ENCODE data around the gene AKR1C2. TPM values are rescaled to one million over a fixed set of nuclear protein-coding genes. Genes with fewer than 3 reads are reported as not detected.

Gene AKR1C2
- total RNA-seq, 1 donor from 2014 or later, result 34.4 TPM

DNA sequence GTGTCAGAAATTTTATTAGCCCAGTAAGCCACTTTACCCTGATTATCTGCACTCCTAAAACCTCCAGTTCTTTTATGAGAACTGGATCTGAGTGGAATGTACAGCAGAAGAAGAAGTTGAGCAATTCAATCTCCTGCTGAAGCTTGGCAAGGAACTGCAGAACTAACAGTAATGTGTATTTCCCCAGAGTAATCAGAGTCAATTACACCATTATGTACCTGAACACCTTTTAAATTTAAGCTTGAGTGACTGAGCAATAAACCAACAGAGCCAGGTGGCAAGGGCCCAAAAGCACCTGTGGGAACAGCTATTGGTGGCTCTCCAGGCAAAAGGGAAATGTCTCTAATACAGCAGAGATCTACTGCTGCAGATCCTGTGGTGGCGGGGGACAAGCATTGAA, 40.1 kb upstream of the AKR1C2 start:
- peak; percentile 88 for DNase-seq

DNA sequence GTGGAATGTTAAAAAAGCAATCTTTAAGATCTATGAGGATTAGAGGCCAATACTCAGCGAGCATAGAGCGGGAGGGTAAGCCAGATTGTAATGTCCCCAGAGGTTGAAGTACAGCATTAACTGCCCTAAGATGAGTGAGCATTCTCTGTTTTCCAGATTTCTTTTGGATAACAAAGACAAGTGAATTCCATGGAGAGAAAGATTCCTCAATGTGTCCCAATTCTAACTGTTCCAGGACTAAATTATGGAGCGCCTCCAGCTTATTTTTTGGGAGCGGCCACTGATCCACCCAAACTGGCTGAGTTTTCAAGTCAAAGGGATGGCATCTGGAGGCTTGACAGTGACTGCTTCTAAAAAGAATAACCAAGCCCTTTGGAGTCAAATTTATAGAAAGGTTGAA, 39.3 kb upstream of the AKR1C2 start:
- Histone ChIP-seq H3K27me3 (ENCODE audit: low read depth) (no peaks in the 10 kb centered on the region), H3K27ac (no peak overlapping the region), H3K4me3 (no peak overlapping the region), H3K4me1 (peaks cover 17% of the 10 kb centered on the region), H3K9me3 (no peaks in the 10 kb centered on the region), H3K36me3 (no peaks in the 10 kb centered on the region)
- no peak for DNase-seq
- intact Hi-C loops (cut with DNase I), result no loop called here
- ATAC-seq, result no peak
- TF ChIP-seq, protein P1, sequence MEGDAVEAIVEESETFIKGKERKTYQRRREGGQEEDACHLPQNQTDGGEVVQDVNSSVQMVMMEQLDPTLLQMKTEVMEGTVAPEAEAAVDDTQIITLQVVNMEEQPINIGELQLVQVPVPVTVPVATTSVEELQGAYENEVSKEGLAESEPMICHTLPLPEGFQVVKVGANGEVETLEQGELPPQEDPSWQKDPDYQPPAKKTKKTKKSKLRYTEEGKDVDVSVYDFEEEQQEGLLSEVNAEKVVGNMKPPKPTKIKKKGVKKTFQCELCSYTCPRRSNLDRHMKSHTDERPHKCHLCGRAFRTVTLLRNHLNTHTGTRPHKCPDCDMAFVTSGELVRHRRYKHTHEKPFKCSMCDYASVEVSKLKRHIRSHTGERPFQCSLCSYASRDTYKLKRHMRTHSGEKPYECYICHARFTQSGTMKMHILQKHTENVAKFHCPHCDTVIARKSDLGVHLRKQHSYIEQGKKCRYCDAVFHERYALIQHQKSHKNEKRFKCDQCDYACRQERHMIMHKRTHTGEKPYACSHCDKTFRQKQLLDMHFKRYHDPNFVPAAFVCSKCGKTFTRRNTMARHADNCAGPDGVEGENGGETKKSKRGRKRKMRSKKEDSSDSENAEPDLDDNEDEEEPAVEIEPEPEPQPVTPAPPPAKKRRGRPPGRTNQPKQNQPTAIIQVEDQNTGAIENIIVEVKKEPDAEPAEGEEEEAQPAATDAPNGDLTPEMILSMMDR (IDR thresholded peaks at IDR 0.05), result no peak

More for the DNA sequence above, 40.1 kb upstream of the AKR1C2 start:
- intact Hi-C loops (cut with DNase I), result no loop called here
- TF ChIP-seq, protein P1 (IDR thresholded peaks at IDR 0.05), result no peak
- ATAC-seq, result peak; percentile 72 to 74
- Histone ChIP-seq H3K27ac (no peak overlapping the region), H3K36me3 (no peaks in the 10 kb centered on the region), H3K9me3 (no peaks in the 10 kb centered on the region), H3K4me3 (no peak overlapping the region), H3K4me1 (peaks cover 17% of the 10 kb centered on the region), H3K27me3 (ENCODE audit: low read depth) (no peaks in the 10 kb centered on the region)

DNA sequence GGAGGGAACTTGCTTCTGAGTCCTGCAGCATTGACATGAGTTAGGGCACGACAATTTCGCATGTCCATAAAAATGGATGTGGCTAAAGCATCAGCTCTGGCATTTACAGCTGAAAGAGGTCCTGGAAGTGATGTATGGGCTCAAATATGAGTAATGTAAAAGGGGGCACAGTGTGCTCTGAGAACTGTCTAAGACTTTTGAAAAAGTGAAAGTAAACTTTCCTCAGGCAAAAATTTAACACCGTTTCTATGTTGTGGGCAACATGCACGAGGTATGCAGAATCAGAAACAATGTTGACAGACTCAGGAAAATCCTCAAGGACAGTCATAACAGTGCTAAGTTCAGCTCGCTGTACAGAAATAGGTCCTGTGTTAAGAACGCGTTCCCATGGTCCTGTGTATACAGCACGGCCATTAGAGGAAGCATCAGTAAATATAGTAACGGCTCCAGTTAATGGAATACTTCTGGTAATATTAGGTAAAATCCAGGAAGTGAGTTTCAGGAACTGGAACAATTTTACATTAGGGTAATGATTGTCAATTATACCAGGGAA, 37.9 kb upstream of the AKR1C2 start:
- TF ChIP-seq, protein P1 (IDR thresholded peaks at IDR 0.05), result no peak
- no peaks in the 10 kb centered on the region for H3K27me3 ChIP-seq (ENCODE audit: low read depth)
- no peak overlapping the region for H3K4me3 ChIP-seq
- peaks cover 17% of the 10 kb centered on the region for H3K4me1 ChIP-seq
- H3K36me3 ChIP-seq, result no peaks in the 10 kb centered on the region
- H3K27ac ChIP-seq, result no peak overlapping the region
- DNase-seq, result no peak
- ATAC-seq, result peak; percentile 28 to 60
- H3K9me3 ChIP-seq, result no peaks in the 10 kb centered on the region
- intact Hi-C loops (cut with DNase I), result no loop called here

DNA sequence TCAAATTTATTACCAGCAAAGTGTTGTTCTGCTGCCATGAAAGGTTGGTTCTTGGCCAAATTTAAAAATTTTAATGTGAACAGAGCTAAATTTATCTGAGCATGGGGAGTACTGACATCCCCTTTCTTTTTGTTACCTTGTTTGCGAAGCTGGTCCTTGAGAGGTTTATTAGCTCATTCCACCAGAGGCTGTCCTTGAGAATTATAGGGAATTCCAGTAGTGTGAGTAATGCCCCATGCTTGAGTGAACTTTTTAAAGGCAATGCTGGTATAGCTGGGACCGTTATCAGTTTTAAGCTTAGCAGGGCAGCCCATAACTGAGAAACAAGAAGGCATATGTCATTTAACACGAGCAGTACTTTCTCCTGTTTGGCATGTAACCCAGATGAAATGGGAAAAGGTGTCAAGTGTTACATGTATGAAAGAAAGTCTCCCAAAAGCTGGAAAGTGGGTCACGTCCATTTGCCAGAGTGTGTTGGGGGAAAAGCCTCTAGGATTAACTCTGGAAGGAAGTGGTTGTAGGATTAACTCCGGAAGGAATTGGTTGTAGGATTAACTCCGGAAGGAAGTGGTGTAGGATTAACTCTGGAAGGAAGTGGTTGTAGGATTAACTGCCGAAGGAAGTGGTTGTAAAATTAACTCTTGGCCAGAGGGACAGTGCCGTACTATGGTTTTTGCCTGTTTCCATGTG, 37.3 kb upstream of the AKR1C2 start:
- intact Hi-C loops (cut with DNase I), result no loop called here
- peak; percentile 57 to 80 for ATAC-seq
- Histone ChIP-seq H3K9me3 (no peaks in the 10 kb centered on the region), H3K4me3 (no peak overlapping the region), H3K27ac (no peak overlapping the region), H3K27me3 (ENCODE audit: low read depth) (no peaks in the 10 kb centered on the region), H3K4me1 (peaks cover 17% of the 10 kb centered on the region), H3K36me3 (no peaks in the 10 kb centered on the region)
- TF ChIP-seq, protein P1 (IDR thresholded peaks at IDR 0.05), result no peak
- no peak for DNase-seq

DNA sequence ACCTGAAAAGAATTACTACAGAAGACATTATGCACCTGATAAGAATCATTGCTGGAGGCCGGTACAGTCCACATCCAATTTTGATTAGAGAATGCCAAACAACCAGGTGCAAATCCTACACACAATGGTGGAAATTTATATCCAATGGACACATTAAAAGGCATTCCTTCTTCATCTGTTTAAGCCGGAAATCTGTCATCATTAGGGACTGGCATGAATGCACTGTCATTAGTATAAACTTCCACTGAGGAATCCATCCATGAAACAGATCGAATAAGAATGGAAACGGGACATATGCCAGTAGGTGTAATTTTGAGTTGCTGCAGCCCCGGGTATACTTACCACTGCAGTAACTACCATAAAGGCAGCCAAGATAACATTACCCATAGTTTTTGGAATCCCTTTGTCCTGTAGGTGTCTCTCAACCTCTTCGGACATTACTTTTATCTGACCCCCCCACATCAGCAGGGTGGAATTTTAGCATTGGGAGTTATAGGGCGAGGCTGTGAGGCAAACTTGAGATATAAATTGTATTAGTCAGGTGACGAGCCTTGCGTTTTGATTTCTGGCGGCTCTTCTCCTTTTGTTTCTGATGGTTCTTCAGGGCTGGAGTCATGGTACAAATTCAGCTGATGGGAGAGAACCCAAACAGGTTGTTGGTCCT, 36.5 kb upstream of the AKR1C2 start:
- H3K4me1 ChIP-seq, result peaks cover 9% of the 10 kb centered on the region
- intact Hi-C loops (cut with DNase I), result no loop called here
- no peaks in the 10 kb centered on the region for H3K36me3 ChIP-seq
- DNase-seq (no peak), ATAC-seq (no peak)
- no peak overlapping the region for H3K27ac ChIP-seq
- TF ChIP-seq, protein P1 (IDR thresholded peaks at IDR 0.05), result no peak
- H3K4me3 ChIP-seq, result no peak overlapping the region
- no peaks in the 10 kb centered on the region for H3K27me3 ChIP-seq (ENCODE audit: low read depth)
- no peaks in the 10 kb centered on the region for H3K9me3 ChIP-seq

All from lower lobe of right lung (tissue), 2 donors.